ENCODE data around the gene MPST. TPM values are rescaled to one million over a fixed set of nuclear protein-coding genes. Genes with fewer than 3 reads are reported as not detected.

Gene MPST
- total RNA-seq, 1 donor from 2014 or later = 36.9 TPM

GRCh38 chr22:37065180-37065579 is 45.6 kb downstream of the MPST start:
- no peak overlapping the region for H2AFZ ChIP-seq (replicated peaks)
- Mint-ChIP-seq H3K4me1 (no peaks in the 10 kb centered on the region), H3K36me3 (peaks cover 2% of the 10 kb centered on the region), H3K27ac (no peak overlapping the region), H3K9me3 (no peaks in the 10 kb centered on the region), H3K4me3 (no peak overlapping the region), H3K27me3 (ENCODE audit: insufficient read depth, low read depth) (peaks cover 19% of the 10 kb centered on the region)
- H3K4me1 ChIP-seq = no peaks in the 10 kb centered on the region
- no peaks in the 10 kb centered on the region for H3F3A ChIP-seq (ENCODE audit: low read depth)
- TF ChIP-seq CTCF (IDR thresholded peaks at IDR 0.05) = no peak
- no peak for TF ChIP-seq EZH2 (IDR thresholded peaks at IDR 0.05)
- no peak for TF ChIP-seq EZH2phosphoT487 (IDR thresholded peaks at IDR 0.05)
- H4K20me1 ChIP-seq (ENCODE audit: low read depth) = peaks cover 3% of the 10 kb centered on the region
- no peak overlapping the region for H3K4me3 ChIP-seq
- no peaks in the 10 kb centered on the region for H3K9me3 ChIP-seq (ENCODE audit: low read depth)
- peaks cover 37% of the 10 kb centered on the region for H3K27me3 ChIP-seq
- H3K36me3 ChIP-seq = no peaks in the 10 kb centered on the region
- no peak for DNase-seq (ENCODE audit: low spot score)
- no peaks in the 10 kb centered on the region for H3K79me2 ChIP-seq (ENCODE audit: low read depth)
- H3K4me2 ChIP-seq = no peak overlapping the region
- no peak overlapping the region for H3K9ac ChIP-seq
- H3K27ac ChIP-seq = no peak overlapping the region

GRCh38 chr22:37065961-37066360 is 46.4 kb downstream of the MPST start:
- DNase-seq (ENCODE audit: low spot score) = no peak
- peaks cover 3% of the 10 kb centered on the region for H4K20me1 ChIP-seq (ENCODE audit: low read depth)
- no peak overlapping the region for H3K9ac ChIP-seq
- no peaks in the 10 kb centered on the region for H3K4me1 ChIP-seq
- Mint-ChIP-seq H3K36me3 (peaks cover 1% of the 10 kb centered on the region), H3K27me3 (ENCODE audit: insufficient read depth, low read depth) (peaks cover 19% of the 10 kb centered on the region), H3K9me3 (no peaks in the 10 kb centered on the region), H3K4me1 (no peaks in the 10 kb centered on the region), H3K4me3 (no peak overlapping the region), H3K27ac (no peak overlapping the region)
- H3K4me3 ChIP-seq = no peak overlapping the region
- H3F3A ChIP-seq (ENCODE audit: low read depth) = no peaks in the 10 kb centered on the region
- no peak overlapping the region for H3K4me2 ChIP-seq
- no peak overlapping the region for H2AFZ ChIP-seq (replicated peaks)
- TF ChIP-seq EZH2phosphoT487 (IDR thresholded peaks at IDR 0.05) (no peak), EZH2 (IDR thresholded peaks at IDR 0.05) (no peak), CTCF (IDR thresholded peaks at IDR 0.05) (no peak)
- H3K27ac ChIP-seq = no peak overlapping the region
- peaks cover 45% of the 10 kb centered on the region for H3K27me3 ChIP-seq
- H3K79me2 ChIP-seq (ENCODE audit: low read depth) = no peaks in the 10 kb centered on the region
- H3K36me3 ChIP-seq = no peaks in the 10 kb centered on the region
- H3K9me3 ChIP-seq (ENCODE audit: low read depth) = no peaks in the 10 kb centered on the region

- H3K27me3 ChIP-seq = peaks cover 59% of the 10 kb centered on the region
- Mint-ChIP-seq H3K9me3 (no peaks in the 10 kb centered on the region), H3K4me1 (no peaks in the 10 kb centered on the region), H3K4me3 (no peak overlapping the region), H3K27me3 (ENCODE audit: insufficient read depth, low read depth) (peaks cover 19% of the 10 kb centered on the region), H3K27ac (no peak overlapping the region), H3K36me3 (no peaks in the 10 kb centered on the region)
- H3K4me1 ChIP-seq = no peaks in the 10 kb centered on the region
- no peaks in the 10 kb centered on the region for H3K79me2 ChIP-seq (ENCODE audit: low read depth)
- no peak overlapping the region for H3K4me2 ChIP-seq
- peaks cover 3% of the 10 kb centered on the region for H4K20me1 ChIP-seq (ENCODE audit: low read depth)
- H3F3A ChIP-seq (ENCODE audit: low read depth) = no peaks in the 10 kb centered on the region
- H3K27ac ChIP-seq = no peak overlapping the region
- H2AFZ ChIP-seq (replicated peaks) = no peak overlapping the region
- no peaks in the 10 kb centered on the region for H3K9me3 ChIP-seq (ENCODE audit: low read depth)
- no peaks in the 10 kb centered on the region for H3K36me3 ChIP-seq
- H3K4me3 ChIP-seq = no peak overlapping the region
- no peak for TF ChIP-seq EZH2phosphoT487 (IDR thresholded peaks at IDR 0.05)
- TF ChIP-seq CTCF (IDR thresholded peaks at IDR 0.05) = no peak
- no peak for TF ChIP-seq EZH2 (IDR thresholded peaks at IDR 0.05)
- DNase-seq (ENCODE audit: low spot score) = no peak
- no peak overlapping the region for H3K9ac ChIP-seq
Observed at GRCh38 chr22:37067428-37067827, 47.9 kb downstream of the MPST start.
